ENCODE measurements around the gene CFAP221.
A peak's percentile ranks its signal among the peaks of the same experiment; 100 is the strongest.

Gene CFAP221

DNA sequence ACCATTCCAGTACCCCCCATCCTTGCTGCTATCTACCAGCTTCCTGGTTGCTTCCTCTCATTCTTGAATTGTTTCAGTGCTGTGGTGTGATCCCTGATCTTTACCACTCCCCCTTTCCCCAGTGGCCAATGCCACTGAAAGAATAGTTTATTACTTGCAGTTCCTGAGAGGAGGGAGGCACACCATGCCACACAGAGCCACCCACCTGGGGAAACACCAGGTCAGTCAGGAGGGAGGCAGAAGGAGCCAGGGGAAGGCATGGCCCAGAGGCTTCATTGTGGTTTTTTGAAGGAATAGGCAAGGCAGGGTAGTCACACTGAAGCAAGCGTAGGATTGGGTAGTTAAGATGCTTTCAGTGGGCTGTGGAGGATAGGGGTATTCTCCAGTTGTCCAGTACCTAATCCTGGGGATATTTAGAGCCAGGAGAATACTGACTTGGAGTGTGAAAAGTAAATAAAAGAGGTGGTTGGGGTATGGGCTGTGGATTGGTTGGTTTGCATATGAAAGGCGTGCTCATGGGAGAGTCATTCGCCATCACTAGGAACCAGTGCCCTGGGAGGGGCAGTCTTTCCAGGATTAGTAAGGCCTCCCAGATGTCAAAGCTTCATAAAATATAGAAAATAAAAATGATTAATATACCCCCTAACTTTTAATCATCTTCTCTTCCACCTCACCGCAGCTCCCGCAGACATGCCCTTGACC lies 128.1 kb downstream of the CFAP221 start:
- Histone ChIP-seq H3K27ac (ENCODE audit: low read length) (no peak overlapping the region), H3K4me1 (ENCODE audit: control insufficient read depth, low read depth, low read length) (peaks cover 19% of the 10 kb centered on the region), H3K9me3 (ENCODE audit: control insufficient read depth, low read depth, low read length) (no peaks in the 10 kb centered on the region), H3K27me3 (ENCODE audit: control insufficient read depth, insufficient read depth, low read length) (no peaks in the 10 kb centered on the region), H3K9ac (ENCODE audit: low read length) (no peak overlapping the region), H3K4me3 (ENCODE audit: low read length) (no peak overlapping the region), H3K36me3 (ENCODE audit: control insufficient read depth, low read depth, low read length) (no peaks in the 10 kb centered on the region)

DNA sequence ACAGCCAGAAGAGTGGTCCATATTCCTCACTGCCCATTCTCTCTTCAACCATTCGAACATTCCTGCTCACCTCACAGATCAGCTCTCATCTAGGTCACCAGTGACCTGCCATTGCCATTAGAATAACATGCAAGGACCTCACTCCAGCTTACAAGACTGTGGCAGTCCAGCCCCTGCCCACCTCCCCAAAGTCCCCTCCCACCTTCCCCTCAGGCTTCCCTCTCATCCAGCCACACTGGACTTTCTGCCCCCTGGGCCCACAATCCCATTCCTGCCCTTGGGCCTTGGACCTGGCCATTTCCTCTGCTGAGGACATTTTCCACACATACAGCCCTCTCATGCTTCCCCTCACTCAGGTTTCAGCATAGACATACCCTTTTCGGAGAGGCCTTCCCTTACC lies 129.5 kb downstream of the CFAP221 start:
- H3K27me3 ChIP-seq (ENCODE audit: control insufficient read depth, insufficient read depth, low read length) = no peaks in the 10 kb centered on the region
- no peaks in the 10 kb centered on the region for H3K9me3 ChIP-seq (ENCODE audit: control insufficient read depth, low read depth, low read length)
- no peak overlapping the region for H3K4me3 ChIP-seq (ENCODE audit: low read length)

DNA sequence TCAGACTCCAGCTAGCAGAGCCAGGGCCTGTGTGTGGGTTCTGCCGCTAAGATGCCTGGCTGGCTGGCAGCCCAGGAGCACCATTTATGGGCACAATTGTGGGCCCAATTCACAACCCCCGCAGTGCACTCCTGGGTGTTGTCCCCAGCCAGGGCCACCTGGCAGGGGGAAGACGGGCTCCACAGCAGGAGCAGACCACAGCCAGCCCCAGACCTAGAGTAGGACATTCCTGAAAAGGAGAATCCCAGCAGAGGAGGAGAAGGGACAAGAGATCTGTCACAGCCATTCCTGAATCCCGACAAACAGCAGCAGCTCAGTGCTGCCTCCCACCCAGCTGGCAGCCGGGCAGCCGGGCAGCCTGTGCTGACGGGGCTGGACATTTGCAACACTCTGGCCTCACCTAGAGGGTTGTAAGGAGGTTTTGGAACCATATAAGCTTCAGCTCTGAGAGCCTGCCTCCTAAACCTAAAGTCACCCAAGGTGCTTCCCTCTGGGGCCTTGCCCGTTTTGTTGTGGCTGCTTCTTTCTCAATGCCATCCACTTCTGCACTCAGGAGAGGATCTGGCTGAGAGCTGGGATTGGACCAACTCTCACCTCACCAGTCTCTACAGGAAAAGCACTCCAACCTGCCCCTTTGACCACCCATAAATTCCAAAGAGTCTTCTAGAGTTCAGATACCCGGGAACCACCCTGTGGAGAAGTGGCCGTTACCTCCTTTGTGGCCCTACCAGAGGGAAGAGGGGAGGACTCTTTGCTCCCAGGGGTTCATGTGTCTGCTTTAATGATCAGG lies 130.7 kb downstream of the CFAP221 start:
- no peaks in the 10 kb centered on the region for H3K36me3 ChIP-seq (ENCODE audit: control insufficient read depth, low read depth, low read length)
- H3K9me3 ChIP-seq (ENCODE audit: control insufficient read depth, low read depth, low read length) = no peaks in the 10 kb centered on the region
- no peak overlapping the region for H3K9ac ChIP-seq (ENCODE audit: low read length)
- H3K27me3 ChIP-seq (ENCODE audit: control insufficient read depth, insufficient read depth, low read length) = no peaks in the 10 kb centered on the region
- H3K4me3 ChIP-seq (ENCODE audit: low read length) = no peak overlapping the region
- H3K4me1 ChIP-seq (ENCODE audit: control insufficient read depth, low read depth, low read length) = peaks cover 15% of the 10 kb centered on the region
- no peak overlapping the region for H3K27ac ChIP-seq (ENCODE audit: low read length)

More for the DNA sequence above, 129.5 kb downstream of the CFAP221 start:
- H3K36me3 ChIP-seq (ENCODE audit: control insufficient read depth, low read depth, low read length) = no peaks in the 10 kb centered on the region
- no peak overlapping the region for H3K27ac ChIP-seq (ENCODE audit: low read length)
- peaks cover 19% of the 10 kb centered on the region for H3K4me1 ChIP-seq (ENCODE audit: control insufficient read depth, low read depth, low read length)
- H3K9ac ChIP-seq (ENCODE audit: low read length) = no peak overlapping the region

DNA sequence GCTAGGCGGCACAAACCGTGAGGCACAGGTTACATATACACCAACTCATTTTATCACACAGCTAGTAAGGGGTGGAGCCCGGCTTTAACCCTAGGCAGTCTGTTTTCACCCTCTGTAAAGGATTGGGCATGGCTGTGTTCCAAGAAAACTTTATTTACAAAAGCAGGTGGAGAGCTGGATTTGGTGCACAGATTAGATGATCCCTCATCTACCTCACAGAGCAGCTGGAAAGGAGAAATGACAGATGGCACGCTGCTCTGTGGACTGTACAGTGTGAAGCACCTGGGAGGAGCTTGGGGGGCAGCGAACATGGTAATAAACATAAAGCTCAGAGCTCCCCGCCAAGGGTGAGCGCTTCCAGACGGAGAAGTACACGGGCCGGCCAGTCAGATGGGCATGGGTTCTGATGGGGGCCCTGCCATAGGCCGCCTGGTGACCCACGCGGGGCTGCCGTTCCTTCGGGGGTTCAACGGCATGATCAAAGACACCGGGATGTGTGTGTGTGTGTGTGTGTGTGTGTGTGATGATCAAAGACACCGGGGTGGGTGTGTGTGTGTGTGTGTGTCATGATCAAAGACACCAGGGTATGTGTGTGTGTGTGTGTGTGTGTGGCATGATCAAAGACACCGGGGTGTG lies 133.9 kb downstream of the CFAP221 start:
- H3K27ac ChIP-seq (ENCODE audit: low read length) = no peak overlapping the region
- H3K9ac ChIP-seq (ENCODE audit: low read length) = no peak overlapping the region
- H3K9me3 ChIP-seq (ENCODE audit: control insufficient read depth, low read depth, low read length) = no peaks in the 10 kb centered on the region
- H3K4me1 ChIP-seq (ENCODE audit: control insufficient read depth, low read depth, low read length) = peaks cover 4% of the 10 kb centered on the region
- no peaks in the 10 kb centered on the region for H3K27me3 ChIP-seq (ENCODE audit: control insufficient read depth, insufficient read depth, low read length)
- H3K4me3 ChIP-seq (ENCODE audit: low read length) = no peak overlapping the region
- H3K36me3 ChIP-seq (ENCODE audit: control insufficient read depth, low read depth, low read length) = peaks cover 8% of the 10 kb centered on the region

DNA sequence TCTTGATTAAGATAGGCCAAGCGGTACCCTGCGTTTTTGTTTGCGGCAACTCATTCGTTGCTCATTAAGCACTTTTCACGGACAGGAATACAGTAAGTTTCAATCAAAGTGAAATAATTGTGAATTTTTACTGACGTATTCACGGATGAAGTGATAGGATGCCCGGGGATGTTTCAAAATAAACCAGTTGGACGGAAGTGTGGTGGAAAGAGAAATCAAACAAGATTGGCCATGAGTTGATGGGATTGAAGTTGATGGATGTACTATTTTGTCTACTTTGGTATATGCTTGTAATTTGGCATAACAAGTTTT lies 135.2 kb downstream of the CFAP221 start:
- Histone ChIP-seq H3K27ac (ENCODE audit: low read length) (peak overlapping the region; percentile 7), H3K4me3 (ENCODE audit: low read length) (peak overlapping the region; percentile 81), H3K9ac (ENCODE audit: low read length) (peak overlapping the region; percentile 81), H3K9me3 (ENCODE audit: control insufficient read depth, low read depth, low read length) (no peaks in the 10 kb centered on the region), H3K27me3 (ENCODE audit: control insufficient read depth, insufficient read depth, low read length) (no peaks in the 10 kb centered on the region), H3K4me1 (ENCODE audit: control insufficient read depth, low read depth, low read length) (peaks cover 7% of the 10 kb centered on the region), H3K36me3 (ENCODE audit: control insufficient read depth, low read depth, low read length) (peaks cover 8% of the 10 kb centered on the region)

DNA sequence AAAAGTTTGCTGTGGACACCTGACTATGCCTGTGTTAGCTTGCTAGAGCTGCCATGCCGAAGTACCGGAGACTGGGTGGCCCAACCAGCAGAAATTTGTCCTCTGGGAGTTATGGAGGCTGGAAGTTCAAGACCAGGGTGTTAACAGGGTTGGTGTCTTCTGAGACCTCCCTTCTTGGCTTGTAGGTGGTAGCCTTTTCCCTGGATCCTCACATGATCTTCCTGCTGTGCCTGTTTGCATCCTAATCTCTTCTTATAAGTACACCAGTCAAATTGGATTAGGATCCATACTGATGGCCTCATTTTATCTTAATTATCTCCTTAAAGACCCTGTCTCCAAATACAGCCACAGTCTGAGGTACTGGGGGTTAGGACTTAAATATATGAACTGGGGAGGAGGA lies 135.6 kb downstream of the CFAP221 start:
- Histone ChIP-seq H3K4me3 (ENCODE audit: low read length) (peak overlapping the region; percentile 81), H3K9ac (ENCODE audit: low read length) (peak overlapping the region; percentile 81), H3K4me1 (ENCODE audit: control insufficient read depth, low read depth, low read length) (peaks cover 7% of the 10 kb centered on the region), H3K36me3 (ENCODE audit: control insufficient read depth, low read depth, low read length) (peaks cover 8% of the 10 kb centered on the region), H3K9me3 (ENCODE audit: control insufficient read depth, low read depth, low read length) (no peaks in the 10 kb centered on the region), H3K27me3 (ENCODE audit: control insufficient read depth, insufficient read depth, low read length) (no peaks in the 10 kb centered on the region), H3K27ac (ENCODE audit: low read length) (no peak overlapping the region)

DNA sequence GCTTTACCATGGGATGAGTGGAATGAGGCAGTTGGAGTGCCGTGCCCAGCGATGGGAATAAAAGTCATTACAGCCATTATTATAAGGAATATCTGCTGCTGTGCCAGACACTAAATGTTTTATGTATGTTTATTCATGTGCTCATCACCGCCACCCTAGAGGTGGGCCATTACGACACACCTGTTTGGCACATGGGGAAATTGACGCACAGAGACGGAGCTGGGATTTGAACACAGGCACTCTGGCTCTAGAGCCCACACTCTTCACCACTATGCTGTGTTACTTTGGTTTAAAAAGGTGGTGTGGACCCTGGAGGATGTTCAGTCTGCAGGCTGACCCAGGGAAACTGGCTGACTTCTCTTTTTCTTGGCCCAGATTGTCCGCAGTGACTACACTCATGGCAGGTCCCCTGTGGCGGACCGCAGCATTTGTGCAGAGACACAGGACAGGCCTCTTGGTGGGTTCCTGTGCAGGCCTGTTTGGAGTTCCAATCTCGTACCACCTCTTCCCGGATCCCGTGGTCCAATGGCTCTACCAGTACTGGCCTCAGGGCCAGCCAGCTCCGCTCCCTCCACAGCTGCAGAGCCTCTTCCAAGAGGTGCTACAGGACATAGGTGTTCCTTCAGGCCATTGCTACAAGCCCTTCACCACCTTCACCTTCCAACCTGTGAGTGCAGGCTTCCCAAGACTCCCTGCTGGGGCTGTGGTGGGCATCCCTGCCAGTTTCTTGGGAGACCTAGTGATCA lies 136.4 kb downstream of the CFAP221 start:
- H3K9me3 ChIP-seq (ENCODE audit: control insufficient read depth, low read depth, low read length) = no peaks in the 10 kb centered on the region
- H3K4me1 ChIP-seq (ENCODE audit: control insufficient read depth, low read depth, low read length) = peaks cover 7% of the 10 kb centered on the region
- no peaks in the 10 kb centered on the region for H3K27me3 ChIP-seq (ENCODE audit: control insufficient read depth, insufficient read depth, low read length)
- H3K27ac ChIP-seq (ENCODE audit: low read length) = no peak overlapping the region
- H3K9ac ChIP-seq (ENCODE audit: low read length) = no peak overlapping the region
- no peak overlapping the region for H3K4me3 ChIP-seq (ENCODE audit: low read length)
- peaks cover 8% of the 10 kb centered on the region for H3K36me3 ChIP-seq (ENCODE audit: control insufficient read depth, low read depth, low read length)

DNA sequence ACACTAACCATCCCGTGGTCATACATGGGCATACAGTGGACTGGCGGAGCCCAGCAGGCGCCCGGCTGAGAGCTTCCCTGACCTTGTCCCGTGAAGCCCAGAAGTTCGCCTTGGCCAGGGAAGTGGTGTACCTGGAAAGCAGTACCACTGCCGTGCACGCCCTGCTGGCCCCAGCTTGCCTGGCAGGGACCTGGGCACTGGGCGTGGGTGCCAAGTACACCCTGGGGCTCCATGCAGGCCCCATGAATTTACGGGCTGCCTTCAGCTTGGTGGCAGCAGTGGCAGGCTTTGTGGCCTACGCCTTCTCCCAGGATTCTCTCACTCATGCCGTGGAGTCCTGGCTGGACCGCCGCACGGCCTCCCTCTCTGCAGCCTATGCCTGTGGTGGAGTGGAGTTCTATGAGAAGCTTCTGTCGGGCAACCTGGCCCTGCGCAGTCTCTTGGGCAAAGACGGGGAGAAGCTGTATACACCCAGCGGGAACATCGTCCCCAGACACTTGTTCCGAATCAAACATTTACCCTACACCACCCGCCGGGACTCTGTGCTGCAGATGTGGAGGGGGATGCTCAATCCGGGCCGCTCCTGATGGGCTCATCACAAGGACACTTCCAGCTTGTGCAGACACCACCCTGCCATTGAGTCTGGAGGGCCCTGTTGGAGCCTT lies 137.1 kb downstream of the CFAP221 start:
- H3K4me3 ChIP-seq (ENCODE audit: low read length) = no peak overlapping the region
- peaks cover 7% of the 10 kb centered on the region for H3K4me1 ChIP-seq (ENCODE audit: control insufficient read depth, low read depth, low read length)
- no peaks in the 10 kb centered on the region for H3K27me3 ChIP-seq (ENCODE audit: control insufficient read depth, insufficient read depth, low read length)
- H3K9ac ChIP-seq (ENCODE audit: low read length) = no peak overlapping the region
- no peak overlapping the region for H3K27ac ChIP-seq (ENCODE audit: low read length)
- H3K9me3 ChIP-seq (ENCODE audit: control insufficient read depth, low read depth, low read length) = no peaks in the 10 kb centered on the region
- H3K36me3 ChIP-seq (ENCODE audit: control insufficient read depth, low read depth, low read length) = peaks cover 8% of the 10 kb centered on the region

DNA sequence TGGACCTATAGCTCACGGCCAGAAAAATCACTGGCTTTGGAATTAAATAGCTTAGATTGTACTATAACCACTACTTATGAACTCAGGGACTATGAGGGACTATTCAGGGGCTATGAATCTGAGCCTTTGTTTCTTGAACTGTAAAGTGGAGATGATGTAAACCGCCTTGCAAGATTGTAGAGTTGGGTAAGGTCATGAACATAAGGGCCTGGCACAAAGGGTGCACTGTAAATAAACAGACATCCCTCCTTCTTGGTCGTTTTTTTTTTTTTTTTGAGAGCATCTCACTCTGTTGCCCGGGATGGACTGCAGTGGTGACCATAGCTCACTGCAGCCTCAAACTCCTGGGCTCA lies 137.6 kb downstream of the CFAP221 start:
- Histone ChIP-seq H3K4me3 (ENCODE audit: low read length) (no peak overlapping the region), H3K27me3 (ENCODE audit: control insufficient read depth, insufficient read depth, low read length) (no peaks in the 10 kb centered on the region), H3K27ac (ENCODE audit: low read length) (no peak overlapping the region), H3K4me1 (ENCODE audit: control insufficient read depth, low read depth, low read length) (peaks cover 7% of the 10 kb centered on the region), H3K9me3 (ENCODE audit: control insufficient read depth, low read depth, low read length) (no peaks in the 10 kb centered on the region), H3K36me3 (ENCODE audit: control insufficient read depth, low read depth, low read length) (peaks cover 8% of the 10 kb centered on the region), H3K9ac (ENCODE audit: low read length) (no peak overlapping the region)

DNA sequence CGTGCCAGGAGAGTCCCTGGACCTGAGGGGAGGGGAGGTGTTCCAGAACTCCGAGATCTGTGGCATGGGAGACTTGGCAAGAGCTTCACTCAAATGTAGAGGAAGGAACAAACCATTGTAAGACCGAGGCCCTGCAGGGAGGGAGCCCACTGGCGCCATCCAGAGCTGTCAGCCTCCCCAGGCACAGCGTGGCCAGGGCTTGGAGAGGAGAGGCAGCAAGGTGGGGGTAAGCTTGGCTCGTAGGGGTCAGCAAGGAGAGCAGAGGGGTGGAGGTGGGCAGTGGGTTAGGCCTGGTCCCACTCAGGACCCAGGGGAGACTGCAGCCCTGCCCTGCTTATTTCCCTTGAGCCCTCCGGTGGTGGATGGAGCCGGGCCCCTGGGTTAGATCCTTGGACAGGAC lies 138.3 kb downstream of the CFAP221 start:
- Histone ChIP-seq H3K27ac (ENCODE audit: low read length) (no peak overlapping the region), H3K9ac (ENCODE audit: low read length) (no peak overlapping the region), H3K27me3 (ENCODE audit: control insufficient read depth, insufficient read depth, low read length) (no peaks in the 10 kb centered on the region), H3K4me1 (ENCODE audit: control insufficient read depth, low read depth, low read length) (peaks cover 7% of the 10 kb centered on the region), H3K9me3 (ENCODE audit: control insufficient read depth, low read depth, low read length) (no peaks in the 10 kb centered on the region), H3K4me3 (ENCODE audit: low read length) (no peak overlapping the region), H3K36me3 (ENCODE audit: control insufficient read depth, low read depth, low read length) (peaks cover 8% of the 10 kb centered on the region)

Data from iPS-18a (cell line).